H1 (cell line): ENCODE results near the gene MARCHF3. TPM values are rescaled to one million over a fixed set of nuclear protein-coding genes. Genes with fewer than 3 reads are reported as not detected.

Experiments
- CTCF ChIA-PET: fragments of 300-600 bp; sonication (Branson Sonifier 250); formaldehyde crosslinking; loops from one replicate; lab custom pipeline; 2021; ENCODE audit not compliant: partially characterized antibody; lab: Charles Lee
- POLR2A ChIA-PET: fragments of 300-600 bp; sonication (Branson Sonifier 250); formaldehyde crosslinking; loops from one replicate; lab custom pipeline; 2021; ENCODE audit warnings: inconsistent platforms; ENCODE audit not compliant: partially characterized antibody; lab: Charles Lee
- DNase-seq, 2 experiments: peaks; one replicate each; pipeline versions ENCODE4 v3.0.0 to v3.0.0-alpha.2; 2010 to 2022; ENCODE audit warnings: low spot score in 2 of 2, low read depth in 1 of 2, mixed read lengths in 1 of 2
- FAIRE-seq: peaks from 2 replicates; lab custom pipeline; 2011; peaks lifted over from hg19 to GRCh38; lab: Jason Lieb, UNC
- H2AFZ ChIP-seq: 2 replicates; pipeline ENCODE4 v1.8.1; 2012; ENCODE audit warnings: low read length, inconsistent platforms
- H2AK5ac ChIP-seq: 2 replicates; pipeline ENCODE4 v1.6.1; 2013; ENCODE audit warnings: low read depth, low read length
- H2BK120ac ChIP-seq: replicated peaks from 2 replicates; pipeline ENCODE3; 2013; ENCODE audit warnings: low read depth, low read length, inconsistent platforms
- H2BK12ac ChIP-seq: 2 replicates; pipeline ENCODE4 v1.6.1; 2013; ENCODE audit warnings: low read depth, low read length
- H2BK15ac ChIP-seq: 2 replicates; pipeline ENCODE4 v1.6.1; 2013; ENCODE audit warnings: low read length
- H2BK20ac ChIP-seq: 2 replicates; pipeline ENCODE4 v1.6.1; 2013; ENCODE audit warnings: low read length
- H2BK5ac ChIP-seq: 2 replicates; pipeline ENCODE4 v1.6.1; 2013; ENCODE audit warnings: low read depth, low read length
- H3K14ac ChIP-seq: 2 replicates; pipeline ENCODE4 v1.6.1; 2013; ENCODE audit warnings: inconsistent platforms; ENCODE audit not compliant: insufficient read length
- H3K18ac ChIP-seq: 2 replicates; pipeline ENCODE4 v1.6.1; 2013; ENCODE audit warnings: low read length; ENCODE audit errors: extremely low read depth
- H3K23ac ChIP-seq: 2 replicates; pipeline ENCODE4 v1.6.1; 2013; ENCODE audit warnings: inconsistent platforms; ENCODE audit not compliant: insufficient read length
- H3K23me2 ChIP-seq: 2 replicates; pipeline ENCODE4 v1.6.1; 2013; ENCODE audit warnings: low read depth, low read length
- H3K27ac ChIP-seq: 2 replicates; pipeline ENCODE4 v1.6.1; 2011; ENCODE audit warnings: low read depth, low read length, inconsistent platforms
- H3K27me3 ChIP-seq, 4 experiments: replicated peaks in 1 of 4; 1 replicate in 1 of 4; 2 replicates in 3 of 4; pipeline versions ENCODE4 v1.6.1 to v1.8.1; 2011 to 2013; ENCODE audit warnings: low read length in 3 of 4, mild to moderate bottlenecking in 3 of 4, inconsistent platforms in 2 of 4, mixed read lengths in 2 of 4, moderate library complexity in 1 of 4; ENCODE audit not compliant: control insufficient read depth in 3 of 4, insufficient read depth in 3 of 4; ENCODE audit errors: extremely low read depth in 1 of 4
- H3K36me3 ChIP-seq, 4 experiments: 2 replicates each; pipeline versions ENCODE4 v1.6.1 to v1.8.1; 2011 to 2013; ENCODE audit warnings: mild to moderate bottlenecking in 4 of 4, low read length in 3 of 4, moderate library complexity in 2 of 4, control low read depth in 1 of 4, inconsistent platforms in 1 of 4; ENCODE audit not compliant: insufficient read depth in 4 of 4, control insufficient read depth in 2 of 4
- H3K4ac ChIP-seq: replicated peaks from 2 replicates; pipeline ENCODE3; 2013; ENCODE audit warnings: low read length, low read depth, mixed read lengths, inconsistent platforms; ENCODE audit not compliant: insufficient read length
- H3K4me1 ChIP-seq, 4 experiments: replicated peaks in 1 of 4; 1 replicate in 1 of 4; 2 replicates in 3 of 4; pipeline versions ENCODE4 v1.6.1 to v1.8.1; 2011 to 2013; ENCODE audit warnings: low read length in 3 of 4, inconsistent platforms in 2 of 4, mixed read lengths in 1 of 4; ENCODE audit not compliant: insufficient read depth in 4 of 4, control insufficient read depth in 3 of 4
- H3K4me2 ChIP-seq, 2 experiments: 2 replicates each; pipeline versions ENCODE4 v1.6.1 to v1.8.1; 2011 to 2013; ENCODE audit warnings: low read depth in 2 of 2, low read length in 2 of 2, control low read depth in 1 of 2, inconsistent platforms in 1 of 2, mild to moderate bottlenecking in 1 of 2; ENCODE audit not compliant: insufficient read depth in 1 of 2
- H3K4me3 ChIP-seq, 4 experiments: fragments of 200-600, 300-600 bp in 1 of 4; sonication (generic), shearing (Covaris generic), sonication (Bioruptor Twin) in 1 of 4; 2 replicates each; pipeline versions ENCODE4 v1.5.1 to v1.8.1; 2011 to 2016; ENCODE audit warnings: low read length in 4 of 4, low read depth in 3 of 4, control low read depth in 2 of 4, inconsistent platforms in 2 of 4, mild to moderate bottlenecking in 2 of 4, mixed read lengths in 1 of 4, moderate library complexity in 1 of 4; ENCODE audit not compliant: insufficient read depth in 2 of 4; ENCODE audit errors: extremely low read depth in 1 of 4
- H3K56ac ChIP-seq: replicated peaks from 2 replicates; pipeline ENCODE3; 2013; ENCODE audit warnings: low read depth, mild to moderate bottlenecking, mixed read lengths, low read length, inconsistent platforms; ENCODE audit not compliant: insufficient read length
- H3K79me1 ChIP-seq: 2 replicates; pipeline ENCODE4 v1.6.1; 2013; ENCODE audit warnings: low read depth, low read length, control low read depth
- H3K79me2 ChIP-seq, 2 experiments: 2 replicates each; pipeline versions ENCODE4 v1.6.1 to v1.8.1; 2012 to 2013; ENCODE audit warnings: low read length in 2 of 2, mild to moderate bottlenecking in 2 of 2, inconsistent platforms in 1 of 2; ENCODE audit not compliant: insufficient read depth in 2 of 2, control insufficient read depth in 1 of 2
- H3K9ac ChIP-seq, 4 experiments: replicated peaks in 1 of 4; 1 replicate in 1 of 4; 2 replicates in 3 of 4; pipeline versions ENCODE4 v1.6.1 to v1.8.1; 2011 to 2013; ENCODE audit warnings: low read depth in 3 of 4, low read length in 3 of 4, control low read depth in 2 of 4, mild to moderate bottlenecking in 2 of 4, moderate library complexity in 2 of 4, inconsistent platforms in 1 of 4; ENCODE audit errors: extremely low read depth in 1 of 4
- H3K9me3 ChIP-seq, 2 experiments: 2 replicates each; pipeline versions ENCODE4 v1.6.1 to v1.8.1; 2012 to 2013; ENCODE audit warnings: mild to moderate bottlenecking in 2 of 2, moderate library complexity in 2 of 2, control low read depth in 1 of 2, inconsistent platforms in 1 of 2, low read depth in 1 of 2, low read length in 1 of 2, mixed read lengths in 1 of 2; ENCODE audit not compliant: insufficient read depth in 2 of 2
- H4K20me1 ChIP-seq, 2 experiments: replicated peaks in 1 of 2; 2 replicates each; pipeline versions ENCODE3 to v1.8.1; 2011 to 2013; ENCODE audit warnings: inconsistent platforms in 2 of 2, low read length in 2 of 2, mild to moderate bottlenecking in 1 of 2; ENCODE audit not compliant: insufficient read depth in 2 of 2, control insufficient read depth in 1 of 2
- H4K5ac ChIP-seq: 2 replicates; pipeline ENCODE4 v1.6.1; 2013; ENCODE audit warnings: low read length, low read depth, mixed read lengths, inconsistent platforms; ENCODE audit not compliant: insufficient read length
- H4K8ac ChIP-seq: 2 replicates; pipeline ENCODE4 v1.8.0; 2013; ENCODE audit warnings: mild to moderate bottlenecking, moderate library complexity, low read length, inconsistent platforms; ENCODE audit not compliant: insufficient read depth; ENCODE audit errors: extremely low read depth
- H4K91ac ChIP-seq: replicated peaks from 2 replicates; pipeline ENCODE3; 2013; ENCODE audit warnings: low read length, mixed read lengths, inconsistent platforms; ENCODE audit not compliant: insufficient read length
- ATF2 ChIP-seq: IDR thresholded peaks from 2 replicates; pipeline ENCODE4 v1.6.1; 2012; ENCODE audit warnings: low read length, inconsistent platforms
- ATF3 ChIP-seq: IDR thresholded peaks from 2 replicates; pipeline ENCODE4 v1.6.1; 2011; ENCODE audit warnings: low read depth, mild to moderate bottlenecking, low read length; ENCODE audit not compliant: insufficient read depth
- CREB1 ChIP-seq: IDR thresholded peaks from 2 replicates; pipeline ENCODE4 v1.6.1; 2012; ENCODE audit warnings: inconsistent platforms
- CTBP2 ChIP-seq: IDR thresholded peaks from 2 replicates; pipeline ENCODE4 v1.7.0; 2011; ENCODE audit warnings: borderline replicate concordance, mild to moderate bottlenecking, moderate library complexity, mixed read lengths, low read length; ENCODE audit not compliant: insufficient read depth, insufficient read length
- KDM5A ChIP-seq: fragments of 200-600 bp; IDR thresholded peaks from 2 replicates; pipeline ENCODE4 v1.7.1; 2012; ENCODE audit warnings: mild to moderate bottlenecking, low read length, inconsistent platforms, mixed read lengths
- RAD21 ChIP-seq, 2 experiments: IDR thresholded peaks in 1 of 2; conservative IDR thresholded peaks in 1 of 2; 2 replicates each; pipeline ENCODE4 v1.6.1; 2011; ENCODE audit warnings: low read depth in 2 of 2, low read length in 2 of 2, improper control_type of control experiment in 1 of 2, inconsistent platforms in 1 of 2, mild to moderate bottlenecking in 1 of 2, moderate library complexity in 1 of 2
- RXRA ChIP-seq: IDR thresholded peaks from 2 replicates; pipeline ENCODE4 v1.6.1; 2011; ENCODE audit warnings: low read depth, mild to moderate bottlenecking, low read length, moderate library complexity; ENCODE audit not compliant: insufficient read depth
- SIRT6 ChIP-seq: IDR thresholded peaks from one replicate; pipeline ENCODE4 v1.7.1; 2012; ENCODE audit warnings: low read length, inconsistent platforms
- SP2 ChIP-seq: IDR thresholded peaks from 2 replicates; pipeline ENCODE4 v1.6.1; 2012; ENCODE audit warnings: mild to moderate bottlenecking, low read length, inconsistent platforms
- WGBS, 2 experiments: shearing (Covaris generic) in 1 of 2; methylation state at CpG; one replicate each; pipeline versions ENCODE4 v1.1.6 to v1.1.7; 2013 to 2015; ENCODE audit warnings: low lambda C conversion rate in 2 of 2, mixed read lengths in 2 of 2, inconsistent platforms in 1 of 2, low coverage in 1 of 2, missing lambda C conversion rate in 1 of 2; ENCODE audit not compliant: insufficient replicate concordance in 2 of 2, insufficient coverage in 1 of 2, insufficient read length in 1 of 2; ENCODE audit errors: extremely low coverage in 1 of 2, missing lambda C conversion rate in 1 of 2; 5-methylcytosine and 5-hydroxymethylcytosine counted together
- polyA plus RNA-seq, 7 experiments: library from polyadenylated mRNA; depleted of rRNA in 3 of 7; stranded (reverse) in 5 of 7; unstranded in 2 of 7; fragments of >200 nt in 5 of 7; fragments of 200-250 nt in 2 of 7; gene quantifications; 1 replicate in 5 of 7; 2 replicates in 1 of 7; 4 replicates in 1 of 7; pipeline versions ENCODE4 v1.2.1 to v1.2.3, GENCODE V29; 2011 to 2013; ENCODE audit warnings: missing spikeins in 2 of 7, mixed read lengths in 2 of 7
- total RNA-seq: library from RNA; stranded (reverse); fragmentation: NEBNext Ultra II Directional; extraction: Animal tissue kit (Norgen Biotek cat#: 25700); gene quantifications from 2 replicates; pipeline ENCODE4 v1.2.1, GENCODE V29; 2021

MARCHF3 gene
- total and polyA plus RNA-seq, 2 of the 8 experiments (the other 6 are each of a cell fraction or from before 2014, with no cell fraction given): 12.0 to 16.9 TPM

- ChIA-PET CTCF (no interaction called here), POLR2A (no interaction called here)
- 89% methylated on average over 3 of the region's 3 CpGs; no CpG with 5 or more reads in 1 of the 2 experiments for WGBS, 2 experiments
- H2BK5ac ChIP-seq: no peak overlapping the region
- no peak overlapping the region for H3K18ac ChIP-seq
- H3K27ac ChIP-seq: no peak overlapping the region
- H3K23ac ChIP-seq: no peak overlapping the region
- H3K4ac ChIP-seq: no peak overlapping the region
- no peak overlapping the region for H3K4me3 ChIP-seq
- no peak overlapping the region for H3K56ac ChIP-seq
- H3K4me2 ChIP-seq: no peak overlapping the region
- H4K91ac ChIP-seq: no peak overlapping the region
- FAIRE-seq (no peak), DNase-seq (no peak)
- H2AFZ ChIP-seq: no peak overlapping the region
- no peaks in the 10 kb centered on the region; the same call in 1 of the 2 replicates for H3K79me1 ChIP-seq
- no peaks in the 10 kb centered on the region for H3K36me3 ChIP-seq
- H4K20me1 ChIP-seq: no peaks in the 10 kb centered on the region
- no peak overlapping the region for H4K5ac ChIP-seq
- no peaks in the 10 kb centered on the region for H3K79me2 ChIP-seq
- no peak overlapping the region for H4K8ac ChIP-seq
- no peak overlapping the region for H3K9ac ChIP-seq
- peaks cover 0 to 4% (median 0%) of the 10 kb centered on the region in 4 experiments; a peak in 2 of 7 replicates for H3K4me1 ChIP-seq
- H2AK5ac ChIP-seq: no peak overlapping the region
- no peak overlapping the region for H2BK12ac ChIP-seq
- H2BK15ac ChIP-seq: no peak overlapping the region
- no peak overlapping the region for H2BK120ac ChIP-seq
- TF ChIP-seq CTBP2: no peak
- no peak for TF ChIP-seq RXRA
- no peak for TF ChIP-seq ATF3
- no peak for TF ChIP-seq ATF2
- TF ChIP-seq SIRT6: no peak
- TF ChIP-seq RAD21 (IDR thresholded peaks at IDR 0.05 in 1 of 2, conservative IDR thresholded peaks at IDR 0.05 in 1 of 2; ENCODE audit: low read depth in 2 of 2, low read length in 2 of 2): no peak
- no peak for TF ChIP-seq SP2
- no peak for TF ChIP-seq KDM5A
- TF ChIP-seq CREB1: no peak
- H3K23me2 ChIP-seq: no peaks in the 10 kb centered on the region
- H3K14ac ChIP-seq: no peak overlapping the region
- no peaks in the 10 kb centered on the region for H3K9me3 ChIP-seq
- no peak overlapping the region for H2BK20ac ChIP-seq
- H3K27me3 ChIP-seq: no peaks in the 10 kb centered on the region
These were observed 102.3 kb downstream of the MARCHF3 start for GRCh38 chr5:126928041-126928440.
